Neural cell (in vitro differentiated cells): ENCODE results near the gene KMT2E. TPM values are rescaled to one million over a fixed set of nuclear protein-coding genes. Genes with fewer than 3 reads are reported as not detected.

Source experiments
- H2AFZ ChIP-seq: fragments of 200-600, 300-800 bp; sonication (generic), shearing (Covaris generic); 2 replicates; pipeline ENCODE4 v1.6.0; 2014; ENCODE audit warnings: low read depth, mild to moderate bottlenecking, antibody characterized with exemption, low read length, moderate library complexity
- H3F3A ChIP-seq: fragments of 200-600 bp; shearing (Covaris generic); 2 replicates; pipeline ENCODE4 v1.6.1; 2016; ENCODE audit warnings: mild to moderate bottlenecking, moderate library complexity, mixed read lengths, antibody characterized with exemption, low read length; ENCODE audit not compliant: insufficient read depth, poor library complexity, severe bottlenecking
- H3K27ac ChIP-seq: fragments of 200-600, 300-800 bp; sonication (generic), shearing (Covaris generic); 2 replicates; pipeline ENCODE4 v1.5.1; 2014; ENCODE audit warnings: mild to moderate bottlenecking, low read length, moderate library complexity
- H3K27me3 ChIP-seq: fragments of 300-800, 200-600 bp; sonication (generic), shearing (Covaris generic); 2 replicates; pipeline ENCODE4 v1.6.0; 2014; ENCODE audit warnings: mild to moderate bottlenecking, low read depth, low read length, moderate library complexity; ENCODE audit not compliant: insufficient read depth
- H3K36me3 ChIP-seq: fragments of 300-800, 200-600 bp; sonication (generic), shearing (Covaris generic); 2 replicates; pipeline ENCODE4 v1.5.1; 2014; ENCODE audit warnings: mild to moderate bottlenecking, antibody characterized with exemption, low read length, moderate library complexity; ENCODE audit not compliant: insufficient read depth
- H3K4me2 ChIP-seq: fragments of 300-800, 200-600 bp; sonication (generic), shearing (Covaris generic); 2 replicates; pipeline ENCODE4 v1.6.0; 2014; ENCODE audit warnings: mild to moderate bottlenecking, low read length
- H3K4me3 ChIP-seq: fragments of 300-800, 200-600 bp; sonication (generic), shearing (Covaris generic); 2 replicates; pipeline ENCODE4 v1.5.1; 2014; ENCODE audit warnings: mild to moderate bottlenecking, low read length, moderate library complexity
- H3K79me2 ChIP-seq: fragments of 200-600 bp; shearing (Covaris generic); replicated peaks from 2 replicates; pipeline ENCODE4 v1.6.0; 2014; ENCODE audit warnings: mild to moderate bottlenecking, low read length, moderate library complexity; ENCODE audit not compliant: insufficient read depth
- H3K9ac ChIP-seq: fragments of 300-800, 200-600 bp; sonication (generic), shearing (Covaris generic); 2 replicates; pipeline ENCODE4 v1.6.1; 2016; ENCODE audit warnings: mild to moderate bottlenecking, low read length, mixed read lengths
- H3K9me2 ChIP-seq: fragments of 200-600 bp; shearing (Covaris generic); 2 replicates; pipeline ENCODE4 v1.6.1; 2016; ENCODE audit warnings: mild to moderate bottlenecking, low read length, mixed read lengths; ENCODE audit not compliant: insufficient read depth
- H3K9me3 ChIP-seq: fragments of 200-600, 300-800 bp; sonication (generic), shearing (Covaris generic); 2 replicates; pipeline ENCODE4 v1.6.1; 2016; ENCODE audit warnings: mild to moderate bottlenecking, mixed run types, low read length, moderate library complexity, mixed read lengths
- H4K20me1 ChIP-seq: fragments of 200-600 bp; shearing (Covaris generic); 2 replicates; pipeline ENCODE4 v1.6.1; 2016; ENCODE audit warnings: mild to moderate bottlenecking, mixed run types; ENCODE audit not compliant: insufficient read depth
- CTCF ChIP-seq: fragments of 450-650 bp; IDR thresholded peaks from 2 replicates; pipeline ENCODE4 v1.5.1; 2014; ENCODE audit warnings: antibody characterized with exemption, mild to moderate bottlenecking, moderate library complexity; ENCODE audit not compliant: poor library complexity, severe bottlenecking
- EP300 ChIP-seq: fragments of 450-650 bp; conservative IDR thresholded peaks from 2 replicates; pipeline ENCODE4 v1.6.1; 2014; ENCODE audit warnings: antibody characterized with exemption, mild to moderate bottlenecking, moderate library complexity; ENCODE audit not compliant: poor library complexity, severe bottlenecking
- EZH2 ChIP-seq: fragments of 200-600, 300-800 bp; shearing (Covaris generic), sonication (generic); IDR thresholded peaks from 2 replicates; pipeline ENCODE4 v1.6.1; 2014; ENCODE audit warnings: antibody characterized with exemption, low read length, borderline replicate concordance, mild to moderate bottlenecking; ENCODE audit not compliant: insufficient read depth, poor library complexity, severe bottlenecking
- MXI1 ChIP-seq: fragments of 450-650 bp; conservative IDR thresholded peaks from 2 replicates; pipeline ENCODE4 v1.6.1; 2014; ENCODE audit warnings: antibody characterized with exemption, mild to moderate bottlenecking; ENCODE audit not compliant: poor library complexity, severe bottlenecking
- POLR2AphosphoS5 ChIP-seq: IDR thresholded peaks from 2 replicates; pipeline ENCODE4 v1.6.1; 2012
- RAD21 ChIP-seq: fragments of 450-650 bp; conservative IDR thresholded peaks from 2 replicates; pipeline ENCODE4 v1.6.1; 2014; ENCODE audit warnings: antibody characterized with exemption, mild to moderate bottlenecking, moderate library complexity
- REST ChIP-seq: IDR thresholded peaks from 2 replicates; pipeline ENCODE4 v1.6.1; 2012; ENCODE audit warnings: borderline replicate concordance
- SMC3 ChIP-seq: fragments of 450-650 bp; conservative IDR thresholded peaks from 2 replicates; pipeline ENCODE4 v1.6.1; 2014; ENCODE audit warnings: antibody characterized with exemption, mild to moderate bottlenecking, moderate library complexity; ENCODE audit not compliant: poor library complexity
- TAF1 ChIP-seq: IDR thresholded peaks from 2 replicates; pipeline ENCODE4 v1.6.1; 2012; ENCODE audit warnings: low read depth
- polyA plus RNA-seq: library from polyadenylated mRNA; depleted of rRNA; stranded (reverse); fragments of >200 nt; gene quantifications from 2 replicates; pipeline ENCODE4 v1.2.3, GENCODE V29; 2014

Gene KMT2E
- polyA plus RNA-seq, 1 donor from 2014 or later = 78.4 TPM

- Histone ChIP-seq H3K79me2 (no peaks in the 10 kb centered on the region), H3K4me2 (no peak overlapping the region), H3K36me3 (no peaks in the 10 kb centered on the region), H2AFZ (no peak overlapping the region), H3K9ac (no peak overlapping the region), H3F3A (no peaks in the 10 kb centered on the region), H3K9me2 (no peaks in the 10 kb centered on the region), H3K9me3 (no peaks in the 10 kb centered on the region), H3K27me3 (no peaks in the 10 kb centered on the region), H3K27ac (no peak overlapping the region), H4K20me1 (no peaks in the 10 kb centered on the region), H3K4me3 (no peak overlapping the region)
- TF ChIP-seq CTCF (no peak), EZH2 (no peak), POLR2AphosphoS5 (no peak), EP300 (no peak), MXI1 (no peak), RAD21 (no peak), SMC3 (no peak), REST (no peak), TAF1 (no peak)
These were observed 46.9 kb upstream of the KMT2E start for GRCh38 chr7:104967088-104967487.

DNA sequence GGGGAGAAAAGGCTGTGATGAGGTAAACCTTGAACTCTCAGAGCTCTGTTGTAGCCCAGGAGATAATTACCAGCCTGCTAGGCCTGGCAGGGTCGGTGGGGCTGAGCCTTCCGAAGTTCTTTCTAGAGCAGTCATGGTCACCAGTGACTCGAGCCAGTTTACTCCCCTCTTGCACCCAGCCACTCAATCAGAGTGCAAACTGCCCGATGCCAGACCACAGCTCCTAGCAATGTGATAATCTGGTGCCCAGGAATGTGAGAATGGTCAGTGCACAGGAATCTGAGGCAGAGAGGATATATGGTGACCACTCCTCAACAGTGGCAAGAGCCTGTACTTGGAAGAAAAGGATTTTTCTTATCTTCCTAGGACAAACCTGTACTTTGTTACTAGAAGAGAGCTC lies 46.4 kb upstream of the KMT2E start:
- Histone ChIP-seq H2AFZ (no peak overlapping the region), H3K27me3 (no peaks in the 10 kb centered on the region), H3K4me2 (no peak overlapping the region), H3K27ac (no peak overlapping the region), H3K79me2 (no peaks in the 10 kb centered on the region), H3F3A (no peaks in the 10 kb centered on the region), H3K9ac (no peak overlapping the region), H3K9me3 (no peaks in the 10 kb centered on the region), H3K4me3 (no peak overlapping the region), H3K36me3 (no peaks in the 10 kb centered on the region), H3K9me2 (no peaks in the 10 kb centered on the region), H4K20me1 (no peaks in the 10 kb centered on the region)
- no peak for TF ChIP-seq POLR2AphosphoS5
- TF ChIP-seq SMC3 = no peak
- no peak for TF ChIP-seq TAF1
- no peak for TF ChIP-seq MXI1
- TF ChIP-seq EP300 = no peak
- TF ChIP-seq CTCF = no peak
- no peak for TF ChIP-seq RAD21
- TF ChIP-seq EZH2 = no peak
- TF ChIP-seq REST = no peak
